SK-N-SH (cell line): ENCODE data around the gene GARRE1.

Experiments used
- EZH2phosphoT487 ChIP-seq: fragments of 200-600 bp; sonication (generic); IDR thresholded peaks from 2 replicates; pipeline ENCODE4 v1.6.1; 2017; ENCODE audit warnings: low read depth, mixed run types, mild to moderate bottlenecking, antibody characterized with exemption, moderate library complexity, borderline replicate concordance
- MXI1 ChIP-seq: IDR thresholded peaks from 2 replicates; pipeline ENCODE4 v1.6.1; 2012; ENCODE audit warnings: mild to moderate bottlenecking, low read depth, low read length, improper control_type of control experiment

GRCh38 chr19:34277244-34277643 lies 22.9 kb downstream of the GARRE1 start:
- no peak for TF ChIP-seq EZH2phosphoT487
- TF ChIP-seq MXI1 = no peak
